ENCODE data around the gene DNAH8.

DNAH8 gene

GRCh38 chr6:39057251-39058155 is 342.4 kb downstream of the DNAH8 start:
- no peak for DNase-seq

- DNase-seq: no peak
Observed at GRCh38 chr6:39058471-39059147, 343.5 kb downstream of the DNAH8 start.

- DNase-seq: no peak
Observed at GRCh38 chr6:39059496-39060310, 344.6 kb downstream of the DNAH8 start.

GRCh38 chr6:39060467-39061160 is 345.5 kb downstream of the DNAH8 start:
- DNase-seq: no peak

GRCh38 chr6:39061182-39061581 is 346.1 kb downstream of the DNAH8 start:
- DNase-seq: no peak

- no peak for DNase-seq
Observed at GRCh38 chr6:39061588-39061987, 346.5 kb downstream of the DNAH8 start.

- DNase-seq: no peak
Observed at GRCh38 chr6:39062014-39062740, 347.1 kb downstream of the DNAH8 start.

GRCh38 chr6:39063526-39063925 is 348.4 kb downstream of the DNAH8 start:
- DNase-seq: no peak

GRCh38 chr6:39065561-39065960 is 350.4 kb downstream of the DNAH8 start:
- no peak for DNase-seq

GRCh38 chr6:39068391-39068790 is 353.3 kb downstream of the DNAH8 start:
- DNase-seq: no peak

GRCh38 chr6:39072830-39073229 is 357.7 kb downstream of the DNAH8 start:
- no peak for DNase-seq

- DNase-seq: no peak
Observed at GRCh38 chr6:39073471-39074355, 358.6 kb downstream of the DNAH8 start.

- no peak for DNase-seq
Observed at GRCh38 chr6:39074486-39074885, 359.4 kb downstream of the DNAH8 start.

- no peak for DNase-seq
Observed at GRCh38 chr6:39075010-39075686, 360.0 kb downstream of the DNAH8 start.

GRCh38 chr6:39075807-39076622 is 360.9 kb downstream of the DNAH8 start:
- no peak for DNase-seq

GRCh38 chr6:39076623-39077535 is 361.8 kb downstream of the DNAH8 start:
- no peak for DNase-seq

- DNase-seq: no peak
Observed at GRCh38 chr6:39077882-39078594, 362.9 kb downstream of the DNAH8 start.

- DNase-seq: no peak
Observed at GRCh38 chr6:39078695-39079094, 363.6 kb downstream of the DNAH8 start.
